ENCODE measurements around the gene MS4A12. TPM values are rescaled to one million over a fixed set of nuclear protein-coding genes. Genes with fewer than 3 reads are reported as not detected.

The MS4A12 gene
- total RNA-seq, 2 experiments from 2014 or later = not detected

- Mint-ChIP-seq H3K27ac (peak within 1 kb of the TSS; percentile 61), H3K9me3 (no peaks in the 10 kb centered on the region), H3K4me1 (ENCODE audit: low read depth) (peaks cover 18% of the 10 kb centered on the region), H3K27me3 (peaks cover 5% of the 10 kb centered on the region), H3K4me3 (no peak within 1 kb of the TSS), H3K36me3 (ENCODE audit: low read depth) (no peaks in the 10 kb centered on the region)
- TF ChIP-seq CTCF (IDR thresholded peaks at IDR 0.05) = no peak
- DNase-seq (no peak), ATAC-seq (peak; percentile 45)
- ChIA-PET POLR2A (no interaction called here), CTCF (no interaction called here)
- intact Hi-C loops (cut with micrococcal nuclease) = no loop called here
Observed at GRCh38 chr11:60455531-60456042, 37.0 kb upstream of the MS4A12 start, which contains the start of gene MS4A1. Gene MS4A1, plus strand, starts transcription at chr11:60455847. Its CDS starts 6,528 bp downstream, at chr11:60462375.

- Mint-ChIP-seq H3K9me3 (no peaks in the 10 kb centered on the region), H3K36me3 (ENCODE audit: low read depth) (no peaks in the 10 kb centered on the region), H3K27ac (no peak overlapping the region), H3K4me3 (no peak overlapping the region), H3K27me3 (peaks cover 5% of the 10 kb centered on the region), H3K4me1 (ENCODE audit: low read depth) (peaks cover 18% of the 10 kb centered on the region)
- ATAC-seq (no peak), DNase-seq (no peak)
- TF ChIP-seq CTCF (IDR thresholded peaks at IDR 0.05) = no peak
- ChIA-PET CTCF (interaction anchor here (0.8 kb wide), 1 partner anchor 48 kb away, joined by 3 read pairs; no protein-coding TSS in a partner anchor), POLR2A (no interaction called here)
- intact Hi-C loops (cut with micrococcal nuclease) = no loop called here
Observed at GRCh38 chr11:60457576-60457975, 35.0 kb upstream of the MS4A12 start.

GRCh38 chr11:60459345-60459744 lies 33.2 kb upstream of the MS4A12 start:
- no peak overlapping the region for H3K4me3 Mint-ChIP-seq
- H3K27ac Mint-ChIP-seq = no peak overlapping the region
- ChIA-PET POLR2A (no interaction called here), CTCF (interaction anchor here (1.2 to 1.3 kb wide), 2 partner anchors 96 to 125 kb away, joined by 3 read pairs; no protein-coding TSS in a partner anchor)
- H3K9me3 Mint-ChIP-seq = no peaks in the 10 kb centered on the region
- no peak for ATAC-seq
- TF ChIP-seq CTCF (IDR thresholded peaks at IDR 0.05) = no peak
- H3K27me3 Mint-ChIP-seq = peaks cover 4% of the 10 kb centered on the region
- intact Hi-C loops (cut with micrococcal nuclease) = no loop called here
- H3K4me1 Mint-ChIP-seq (ENCODE audit: low read depth) = peaks cover 18% of the 10 kb centered on the region
- no peaks in the 10 kb centered on the region for H3K36me3 Mint-ChIP-seq (ENCODE audit: low read depth)
- DNase-seq = no peak

GRCh38 chr11:60468829-60469228 lies 23.7 kb upstream of the MS4A12 start:
- CTCF ChIA-PET = interaction anchor here (0.7 kb wide), 1 partner anchor 625 kb away, joined by 4 read pairs; no protein-coding TSS in a partner anchor

More at GRCh38 chr11:60468829-60469228, 23.7 kb upstream of the MS4A12 start:
- H3K9me3 Mint-ChIP-seq = no peaks in the 10 kb centered on the region
- no peak overlapping the region for H3K4me3 Mint-ChIP-seq
- no peaks in the 10 kb centered on the region for H3K36me3 Mint-ChIP-seq (ENCODE audit: low read depth)
- intact Hi-C loops (cut with micrococcal nuclease) = no loop called here
- peaks cover 16% of the 10 kb centered on the region for H3K27me3 Mint-ChIP-seq
- ATAC-seq = no peak
- no peaks in the 10 kb centered on the region for H3K4me1 Mint-ChIP-seq (ENCODE audit: low read depth)
- POLR2A ChIA-PET = no interaction called here
- no peak overlapping the region for H3K27ac Mint-ChIP-seq
- DNase-seq = no peak
- TF ChIP-seq CTCF (IDR thresholded peaks at IDR 0.05) = no peak

Measured in activated CD8-positive, alpha-beta T cell treated with anti-CD3 and anti-CD28 coated beads for 36 hours (primary cell).